Heart left ventricle (tissue), 13 donors: ENCODE measurements around the gene CRIP2.

Experiments
- POLR2A ChIP-seq, 2 donors: fragments of 450-650 bp; IDR thresholded peaks; one replicate each; pipeline ENCODE4 v1.6.1; 2017; ENCODE audit warnings: antibody characterized with exemption in 2 of 2, mild to moderate bottlenecking in 2 of 2, moderate library complexity in 2 of 2
- TF ChIP-seq, protein P1 (sequence below), 12 donors: fragments of 200-600 bp; sonication (generic) in 4 of 12; IDR thresholded peaks; one replicate each; pipeline versions ENCODE4 v1.5.0 to v1.8.0; 2018 to 2022; ENCODE audit warnings: antibody characterized with exemption in 12 of 12, mild to moderate bottlenecking in 5 of 12
- donor health status: ischemic (EF 13 %, LVEDD 7.1; RV severe dilation, severe dysfunction).
- donor health status: DM: no; HTN: yes; CAD: no.
- donor health status: DM: no; HTN: no; CAD: no.
- donor health status: ischemic (EF 25% LVEDD 6.9; RV normal size, moderate dysfunction).
- donor health status: ischemic (EF 25% LVEDD 5.7; RV mildly dilated, moderate dysfunction).
- donor health status: ischemic (EF 35%, LVEDD 5.7; RV mildly dilated, moderate dysfunction).
- donor health status: nonischemic (EF 11% LVEDD 7.7; RV severe dilation, severe dysfunction).
- donor health status: DM: yes; HTN: yes; CAD: no.
- donor health status: PGD.
- donor health status: ischemic (EF 29% LVEDD 5.4; RV normal size, mild dysfunction).
- donor health status: nonischemic (EF 23%, LVEDD 6.1; RV moderate dilation, normal function).

DNA sequence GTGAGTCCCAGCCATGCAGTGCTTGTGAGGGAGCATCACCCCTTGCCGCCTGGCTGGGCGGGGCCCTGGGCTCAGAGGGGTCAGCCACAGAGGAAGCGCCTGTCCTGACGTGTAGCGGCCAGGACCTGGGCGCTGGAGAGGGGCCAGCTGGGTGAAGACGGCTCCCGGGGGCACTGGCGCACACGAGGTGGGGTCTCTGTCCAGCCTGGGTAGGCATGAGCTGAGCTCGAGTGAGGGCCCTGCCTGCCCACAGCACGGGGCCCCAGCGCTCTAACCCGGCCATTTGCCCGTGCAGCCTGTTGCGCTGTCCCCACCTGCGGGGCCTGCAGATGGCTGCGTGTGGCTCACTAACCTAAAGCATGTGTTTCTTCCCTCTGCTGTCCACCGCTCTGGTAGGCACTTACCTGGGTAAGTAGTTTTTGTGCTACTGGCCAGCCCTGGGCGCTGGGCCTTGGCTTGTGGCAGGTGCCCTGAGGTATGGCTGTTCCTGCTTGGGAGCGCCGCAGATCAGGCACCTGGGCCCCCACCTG is 6.6 kb upstream of the CRIP2 start:
- TF ChIP-seq, protein P1, sequence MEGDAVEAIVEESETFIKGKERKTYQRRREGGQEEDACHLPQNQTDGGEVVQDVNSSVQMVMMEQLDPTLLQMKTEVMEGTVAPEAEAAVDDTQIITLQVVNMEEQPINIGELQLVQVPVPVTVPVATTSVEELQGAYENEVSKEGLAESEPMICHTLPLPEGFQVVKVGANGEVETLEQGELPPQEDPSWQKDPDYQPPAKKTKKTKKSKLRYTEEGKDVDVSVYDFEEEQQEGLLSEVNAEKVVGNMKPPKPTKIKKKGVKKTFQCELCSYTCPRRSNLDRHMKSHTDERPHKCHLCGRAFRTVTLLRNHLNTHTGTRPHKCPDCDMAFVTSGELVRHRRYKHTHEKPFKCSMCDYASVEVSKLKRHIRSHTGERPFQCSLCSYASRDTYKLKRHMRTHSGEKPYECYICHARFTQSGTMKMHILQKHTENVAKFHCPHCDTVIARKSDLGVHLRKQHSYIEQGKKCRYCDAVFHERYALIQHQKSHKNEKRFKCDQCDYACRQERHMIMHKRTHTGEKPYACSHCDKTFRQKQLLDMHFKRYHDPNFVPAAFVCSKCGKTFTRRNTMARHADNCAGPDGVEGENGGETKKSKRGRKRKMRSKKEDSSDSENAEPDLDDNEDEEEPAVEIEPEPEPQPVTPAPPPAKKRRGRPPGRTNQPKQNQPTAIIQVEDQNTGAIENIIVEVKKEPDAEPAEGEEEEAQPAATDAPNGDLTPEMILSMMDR (IDR thresholded peaks at IDR 0.05): no peak
- no peak for TF ChIP-seq POLR2A (IDR thresholded peaks at IDR 0.05)
